ENCODE data around the gene ZBTB42.

DNA sequence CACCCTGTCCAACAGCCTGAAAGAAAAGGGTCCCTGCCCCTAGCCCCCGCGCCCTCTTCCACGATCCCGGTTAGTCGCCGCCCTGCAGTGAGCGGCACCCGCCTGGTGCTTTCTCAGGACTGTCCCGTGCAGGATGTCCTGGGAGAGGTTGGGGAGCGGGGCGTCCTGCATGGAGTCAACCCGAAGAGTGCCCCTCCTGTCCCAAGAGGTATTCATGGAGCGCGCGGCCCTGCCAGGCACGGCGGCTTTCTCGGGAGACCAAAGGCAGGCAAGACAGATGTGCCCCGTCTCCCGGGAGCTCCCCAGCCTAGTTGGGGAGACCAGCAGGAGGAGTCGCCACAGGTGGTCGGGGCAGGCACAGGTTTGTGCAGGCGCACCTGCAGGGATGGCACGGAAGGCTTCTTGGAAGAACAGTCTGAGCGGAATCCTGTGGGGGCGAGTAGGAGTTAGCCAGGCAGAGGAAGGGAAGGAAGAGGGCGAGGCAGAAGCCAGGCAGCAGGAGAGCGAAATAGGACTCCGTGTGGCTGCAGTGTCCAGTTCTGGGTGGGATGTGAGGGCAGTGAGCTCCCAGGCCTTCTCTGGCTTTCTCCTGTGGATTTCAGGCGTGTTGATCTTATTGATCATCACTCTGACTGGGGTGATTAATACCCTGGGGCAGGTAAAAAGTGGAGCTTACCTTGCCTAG lies 47.2 kb upstream of the ZBTB42 start:
- TF ChIP-seq, protein P1, sequence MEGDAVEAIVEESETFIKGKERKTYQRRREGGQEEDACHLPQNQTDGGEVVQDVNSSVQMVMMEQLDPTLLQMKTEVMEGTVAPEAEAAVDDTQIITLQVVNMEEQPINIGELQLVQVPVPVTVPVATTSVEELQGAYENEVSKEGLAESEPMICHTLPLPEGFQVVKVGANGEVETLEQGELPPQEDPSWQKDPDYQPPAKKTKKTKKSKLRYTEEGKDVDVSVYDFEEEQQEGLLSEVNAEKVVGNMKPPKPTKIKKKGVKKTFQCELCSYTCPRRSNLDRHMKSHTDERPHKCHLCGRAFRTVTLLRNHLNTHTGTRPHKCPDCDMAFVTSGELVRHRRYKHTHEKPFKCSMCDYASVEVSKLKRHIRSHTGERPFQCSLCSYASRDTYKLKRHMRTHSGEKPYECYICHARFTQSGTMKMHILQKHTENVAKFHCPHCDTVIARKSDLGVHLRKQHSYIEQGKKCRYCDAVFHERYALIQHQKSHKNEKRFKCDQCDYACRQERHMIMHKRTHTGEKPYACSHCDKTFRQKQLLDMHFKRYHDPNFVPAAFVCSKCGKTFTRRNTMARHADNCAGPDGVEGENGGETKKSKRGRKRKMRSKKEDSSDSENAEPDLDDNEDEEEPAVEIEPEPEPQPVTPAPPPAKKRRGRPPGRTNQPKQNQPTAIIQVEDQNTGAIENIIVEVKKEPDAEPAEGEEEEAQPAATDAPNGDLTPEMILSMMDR (IDR thresholded peaks at IDR 0.05; ENCODE audit: extremely low read depth in 1 of 2, insufficient read depth in 1 of 2, low read depth in 1 of 2, low read length in 2 of 2): no peak
- TF ChIP-seq POLR2AphosphoS5 (IDR thresholded peaks at IDR 0.05; ENCODE audit: insufficient read depth, low read depth, low read length): no peak
- TF ChIP-seq POLR2A (IDR thresholded peaks at IDR 0.05; ENCODE audit: low read depth, low read length): no peak
- no peak for TF ChIP-seq EZH2 (IDR thresholded peaks at IDR 0.05; ENCODE audit: borderline replicate concordance, low read depth, low read length, severe bottlenecking)
- TF ChIP-seq, protein P2, sequence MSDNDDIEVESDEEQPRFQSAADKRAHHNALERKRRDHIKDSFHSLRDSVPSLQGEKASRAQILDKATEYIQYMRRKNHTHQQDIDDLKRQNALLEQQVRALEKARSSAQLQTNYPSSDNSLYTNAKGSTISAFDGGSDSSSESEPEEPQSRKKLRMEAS (IDR thresholded peaks at IDR 0.05; ENCODE audit: insufficient read depth, insufficient read length): no peak
- no peak for TF ChIP-seq JUN (IDR thresholded peaks at IDR 0.05; ENCODE audit: borderline replicate concordance, insufficient read depth, insufficient read length, low read depth)
- no peak for TF ChIP-seq GATA2 (IDR thresholded peaks at IDR 0.05; ENCODE audit: insufficient read depth, insufficient read length, low read depth, low read length)
